ENCODE results near the gene ZNF423.
A peak's percentile ranks its signal among the peaks of the same experiment; 100 is the strongest.

ZNF423 gene

GRCh38 chr16:49594685-49595498 is 261.0 kb downstream of the ZNF423 start:
- peak; percentile 53 for DNase-seq

- DNase-seq = peak; percentile 37
These were observed 261.8 kb downstream of the ZNF423 start for GRCh38 chr16:49594153-49594552.

GRCh38 chr16:49593424-49594040 is 262.4 kb downstream of the ZNF423 start:
- peak; percentile 44 for DNase-seq

- DNase-seq = peak; percentile 57
These were observed 263.1 kb downstream of the ZNF423 start for GRCh38 chr16:49592546-49593423.

GRCh38 chr16:49590166-49590871 is 265.6 kb downstream of the ZNF423 start:
- peak; percentile 42 for DNase-seq

- peak; percentile 12 for DNase-seq
These were observed 266.3 kb downstream of the ZNF423 start for GRCh38 chr16:49589544-49590031.

- DNase-seq = peak; percentile 40
These were observed 267.1 kb downstream of the ZNF423 start for GRCh38 chr16:49588729-49589384.

- peak; percentile 30 for DNase-seq
These were observed 267.9 kb downstream of the ZNF423 start for GRCh38 chr16:49588026-49588425.

GRCh38 chr16:49587511-49587910 is 268.4 kb downstream of the ZNF423 start:
- peak; percentile 56 for DNase-seq

GRCh38 chr16:49586466-49587450 is 269.2 kb downstream of the ZNF423 start:
- DNase-seq = peak; percentile 43

- no peak for DNase-seq
These were observed 270.6 kb downstream of the ZNF423 start for GRCh38 chr16:49585143-49585832.

GRCh38 chr16:49583911-49584310 is 272.0 kb downstream of the ZNF423 start:
- no peak for DNase-seq

- no peak for DNase-seq
These were observed 274.1 kb downstream of the ZNF423 start for GRCh38 chr16:49581630-49582298.

GRCh38 chr16:49580751-49581303 is 275.1 kb downstream of the ZNF423 start:
- DNase-seq = no peak

GRCh38 chr16:49578435-49579024 is 277.4 kb downstream of the ZNF423 start:
- no peak for DNase-seq

GRCh38 chr16:49578018-49578417 is 277.9 kb downstream of the ZNF423 start:
- DNase-seq = no peak

GRCh38 chr16:49576941-49577340 is 279.0 kb downstream of the ZNF423 start:
- DNase-seq = no peak

- no peak for DNase-seq
These were observed 279.8 kb downstream of the ZNF423 start for GRCh38 chr16:49576173-49576494.

All from islet precursor cell (in vitro differentiated cells).